Right atrium auricular region (tissue), 2 donors: Measurements from ENCODE around the gene TGFBI. TPM values are rescaled to one million over a fixed set of nuclear protein-coding genes. Genes with fewer than 3 reads are reported as not detected.

Experiments used
- DNase-seq: peaks from one replicate; pipeline ENCODE4 v3.0.0-alpha.2; 2019; ENCODE audit warnings: low spot score
- H3K27ac ChIP-seq, 2 donors: fragments of 200-600 bp; sonication (generic); 1 replicate in 1 of 2; 2 replicates in 1 of 2; pipeline ENCODE4 v1.5.1; 2016 to 2019
- H3K27me3 ChIP-seq, 2 donors: fragments of 200-600 bp; sonication (generic); one replicate each; pipeline versions ENCODE4 v1.5.1 to v1.6.0; 2017 to 2019
- H3K36me3 ChIP-seq: fragments of 200-600 bp; sonication (generic); one replicate; pipeline ENCODE4 v1.5.1; 2016
- H3K4me1 ChIP-seq, 2 donors: fragments of 200-600 bp; sonication (generic); one replicate each; pipeline versions ENCODE4 v1.5.1 to v1.6.0; 2017 to 2019
- H3K4me3 ChIP-seq, 2 donors: fragments of 200-600 bp; sonication (generic); 1 replicate in 1 of 2; 2 replicates in 1 of 2; pipeline ENCODE4 v1.5.1; 2017 to 2019; ENCODE audit warnings: mild to moderate bottlenecking in 1 of 2, moderate library complexity in 1 of 2
- H3K9me3 ChIP-seq, 2 donors: fragments of 200-600 bp; sonication (generic); one replicate each; pipeline ENCODE4 v1.5.1; 2019
- total RNA-seq, 2 donors: library from RNA; depleted of rRNA; stranded (reverse); fragments of >200 nt; gene quantifications; one replicate each; pipeline ENCODE4 v1.1.0, GENCODE V29; 2016
- TF ChIP-seq, protein P1 (sequence below), 2 donors: fragments of 200-600 bp; sonication (generic); IDR thresholded peaks; one replicate each; pipeline ENCODE4 v1.5.1; 2019; ENCODE audit warnings: antibody characterized with exemption in 2 of 2

TGFBI gene
- total RNA-seq, 2 donors from 2014 or later: 30.4 to 65.0 TPM

DNA sequence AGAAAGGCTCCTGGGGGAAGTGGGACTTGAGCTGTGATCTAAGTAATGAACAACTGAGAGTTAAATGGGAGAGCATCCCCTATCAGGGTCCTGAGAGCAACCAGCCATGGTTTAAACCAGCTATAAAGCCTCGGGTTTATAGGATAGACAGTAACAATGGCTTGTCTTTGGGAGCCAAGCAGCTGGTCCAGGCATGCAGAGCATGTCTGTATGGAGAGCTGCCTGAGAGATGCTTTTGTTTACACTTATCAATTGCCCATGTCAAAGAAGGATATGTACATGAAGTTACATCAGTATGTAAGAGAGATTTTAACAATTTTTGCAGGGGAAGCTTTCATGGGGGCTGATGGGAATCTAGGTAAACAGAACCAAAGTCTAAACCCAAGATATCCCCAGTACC, 4.4 kb downstream of the TGFBI start:
- Histone ChIP-seq H3K36me3 (peaks cover 6% of the 10 kb centered on the region), H3K27ac (no peak overlapping the region), H3K4me1 (peaks cover 0 to 73% of the 10 kb centered on the region in 2 donors)

DNA sequence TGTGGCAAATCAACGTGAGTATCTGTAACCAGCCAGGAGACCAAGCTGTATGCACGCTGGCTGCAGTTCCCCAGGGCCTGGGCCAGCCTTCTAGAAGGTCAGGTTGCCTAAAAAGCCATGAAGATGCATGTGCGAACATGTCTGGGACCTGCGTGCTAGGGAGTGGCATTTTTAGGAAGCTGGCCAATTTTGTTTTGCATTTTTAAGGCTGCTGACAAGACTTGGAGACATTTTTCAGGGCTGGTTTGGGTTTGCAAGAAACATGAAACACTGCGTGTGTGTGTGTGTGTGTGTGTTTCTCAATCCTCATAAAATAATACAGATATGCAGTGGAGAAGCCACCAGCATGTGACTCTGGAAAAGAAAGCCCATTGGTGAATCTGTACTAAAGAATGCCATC, 5.1 kb downstream of the TGFBI start:
- Histone ChIP-seq H3K4me3 (no peak overlapping the region), H3K9me3 (peaks cover 0 to 6% of the 10 kb centered on the region in 2 donors), H3K27me3 (no peaks in the 10 kb centered on the region), H3K4me1 (peaks cover 0 to 67% of the 10 kb centered on the region in 2 donors), H3K27ac (no peak overlapping the region), H3K36me3 (peaks cover 6% of the 10 kb centered on the region)
- TF ChIP-seq, protein P1, sequence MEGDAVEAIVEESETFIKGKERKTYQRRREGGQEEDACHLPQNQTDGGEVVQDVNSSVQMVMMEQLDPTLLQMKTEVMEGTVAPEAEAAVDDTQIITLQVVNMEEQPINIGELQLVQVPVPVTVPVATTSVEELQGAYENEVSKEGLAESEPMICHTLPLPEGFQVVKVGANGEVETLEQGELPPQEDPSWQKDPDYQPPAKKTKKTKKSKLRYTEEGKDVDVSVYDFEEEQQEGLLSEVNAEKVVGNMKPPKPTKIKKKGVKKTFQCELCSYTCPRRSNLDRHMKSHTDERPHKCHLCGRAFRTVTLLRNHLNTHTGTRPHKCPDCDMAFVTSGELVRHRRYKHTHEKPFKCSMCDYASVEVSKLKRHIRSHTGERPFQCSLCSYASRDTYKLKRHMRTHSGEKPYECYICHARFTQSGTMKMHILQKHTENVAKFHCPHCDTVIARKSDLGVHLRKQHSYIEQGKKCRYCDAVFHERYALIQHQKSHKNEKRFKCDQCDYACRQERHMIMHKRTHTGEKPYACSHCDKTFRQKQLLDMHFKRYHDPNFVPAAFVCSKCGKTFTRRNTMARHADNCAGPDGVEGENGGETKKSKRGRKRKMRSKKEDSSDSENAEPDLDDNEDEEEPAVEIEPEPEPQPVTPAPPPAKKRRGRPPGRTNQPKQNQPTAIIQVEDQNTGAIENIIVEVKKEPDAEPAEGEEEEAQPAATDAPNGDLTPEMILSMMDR (IDR thresholded peaks at IDR 0.05): no peak
- DNase-seq: no peak

More for the DNA sequence above, 4.4 kb downstream of the TGFBI start:
- TF ChIP-seq, protein P1 (IDR thresholded peaks at IDR 0.05): no peak
- Histone ChIP-seq H3K9me3 (peaks cover 0 to under 1% of the 10 kb centered on the region in 2 donors), H3K4me3 (no peak overlapping the region), H3K27me3 (no peaks in the 10 kb centered on the region)
- DNase-seq: no peak

DNA sequence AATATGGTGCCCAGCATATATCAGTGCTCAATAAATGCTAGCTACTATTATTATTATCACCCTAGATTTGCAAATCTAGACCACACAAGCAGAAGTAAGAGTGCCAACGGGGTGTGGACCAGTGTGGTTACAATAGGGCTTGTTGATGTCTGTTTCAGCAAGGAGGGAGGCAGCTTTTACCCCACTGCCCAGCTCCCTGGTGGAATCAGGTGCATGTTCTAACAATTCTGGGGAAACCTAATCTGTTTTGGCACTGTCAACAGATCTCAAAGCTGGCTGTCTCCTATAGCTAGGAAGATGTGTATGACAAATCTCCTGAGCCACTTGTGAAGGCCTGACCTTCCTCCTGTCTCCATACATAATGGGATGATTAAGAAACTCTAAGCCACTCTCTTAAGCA, 5.7 kb downstream of the TGFBI start:
- Histone ChIP-seq H3K4me3 (no peak overlapping the region), H3K27me3 (no peaks in the 10 kb centered on the region), H3K27ac (no peak overlapping the region), H3K36me3 (peaks cover 6% of the 10 kb centered on the region), H3K4me1 (peaks cover 0 to 63% of the 10 kb centered on the region in 2 donors), H3K9me3 (peaks cover 0 to 6% of the 10 kb centered on the region in 2 donors)
- TF ChIP-seq, protein P1 (IDR thresholded peaks at IDR 0.05): no peak
- DNase-seq: no peak

DNA sequence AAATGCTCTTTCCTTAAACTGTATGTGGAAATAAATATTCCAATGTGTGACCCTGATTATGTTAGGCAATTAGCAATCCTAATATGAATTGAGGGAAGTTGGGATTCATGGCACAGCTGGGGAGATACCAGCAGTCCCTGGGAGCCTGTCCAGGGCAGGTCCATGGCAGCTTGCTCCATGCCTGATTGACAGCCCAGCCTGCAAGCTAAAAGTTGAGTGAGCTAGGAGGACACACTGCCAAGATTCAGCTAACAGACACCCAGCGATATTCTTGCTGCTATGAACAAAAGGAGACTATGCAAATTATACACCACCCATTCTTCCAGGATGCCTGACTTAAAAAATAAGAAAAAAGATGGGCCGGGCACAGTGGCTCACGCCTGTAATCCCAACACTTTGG, 6.2 kb downstream of the TGFBI start:
- peaks cover 0 to 6% of the 10 kb centered on the region in 2 donors for H3K9me3 ChIP-seq
- peaks cover 0 to 63% of the 10 kb centered on the region in 2 donors for H3K4me1 ChIP-seq
- peaks cover 6% of the 10 kb centered on the region for H3K36me3 ChIP-seq
- H3K27ac ChIP-seq: peak overlapping the region in 1 of 2 donors; percentile 75
- no peak for DNase-seq
- H3K4me3 ChIP-seq: no peak overlapping the region
- TF ChIP-seq, protein P1 (IDR thresholded peaks at IDR 0.05): no peak
- H3K27me3 ChIP-seq: no peaks in the 10 kb centered on the region

DNA sequence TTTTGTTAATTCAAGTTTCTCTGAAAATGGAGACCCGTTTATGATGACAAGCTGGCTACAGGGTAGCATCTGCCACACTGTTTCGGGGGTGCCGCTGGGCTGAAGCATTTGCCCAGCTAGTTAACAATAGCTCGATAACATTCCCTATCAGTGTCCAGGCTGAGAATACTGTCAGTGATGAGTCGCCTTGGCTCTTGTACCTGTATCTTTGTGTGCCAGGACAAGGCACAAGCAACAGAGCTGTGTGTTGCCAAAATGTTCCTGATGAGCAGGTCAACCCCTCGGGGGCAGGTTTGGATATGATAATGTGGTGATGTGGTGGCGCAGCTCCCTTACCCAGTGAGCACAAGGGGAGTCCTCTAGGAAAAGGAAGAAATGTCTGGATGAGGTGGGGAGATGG, 7.0 kb downstream of the TGFBI start:
- peaks cover 6% of the 10 kb centered on the region for H3K36me3 ChIP-seq
- TF ChIP-seq, protein P1 (IDR thresholded peaks at IDR 0.05): no peak
- no peak for DNase-seq
- H3K27ac ChIP-seq: peak overlapping the region; percentile 52 to 75
- peaks cover 0 to 64% of the 10 kb centered on the region in 2 donors for H3K4me1 ChIP-seq
- H3K9me3 ChIP-seq: peaks cover 0 to 6% of the 10 kb centered on the region in 2 donors
- H3K4me3 ChIP-seq: no peak overlapping the region
- H3K27me3 ChIP-seq: no peaks in the 10 kb centered on the region

DNA sequence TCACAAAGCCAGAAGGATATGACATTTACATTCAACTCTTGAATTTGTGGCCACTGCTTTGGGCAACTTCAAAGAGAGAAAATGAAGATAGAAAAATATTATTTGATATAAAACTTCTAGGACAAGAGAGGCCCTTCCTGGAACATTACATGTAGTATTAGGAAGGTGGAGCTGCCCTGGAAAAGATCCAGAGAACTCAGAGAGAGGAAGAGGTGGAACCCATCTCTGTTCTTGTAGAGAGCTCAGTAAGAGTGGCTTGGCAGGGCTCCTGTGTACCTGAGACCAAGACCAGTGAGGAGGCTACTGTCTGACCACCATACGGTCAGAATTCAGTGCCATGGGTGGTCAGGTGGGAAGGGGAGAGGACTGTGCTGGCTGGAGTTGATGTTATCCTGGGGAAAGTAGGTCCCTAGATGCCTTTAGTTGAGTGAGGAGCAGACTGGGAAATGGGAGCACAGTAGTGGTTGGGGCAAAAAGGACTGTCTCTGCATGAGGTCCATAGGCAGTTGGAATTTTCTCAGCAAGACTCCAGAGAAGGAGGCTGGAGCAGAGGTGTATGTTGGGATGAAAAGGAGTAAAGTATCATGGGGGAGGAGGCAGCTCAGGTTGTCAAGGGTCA, 7.6 kb downstream of the TGFBI start:
- DNase-seq: no peak
- Histone ChIP-seq H3K27me3 (no peaks in the 10 kb centered on the region), H3K9me3 (peaks cover 0 to 6% of the 10 kb centered on the region in 2 donors), H3K4me1 (peaks cover 0 to 64% of the 10 kb centered on the region in 2 donors), H3K4me3 (no peak overlapping the region), H3K36me3 (peaks cover 6% of the 10 kb centered on the region), H3K27ac (peak overlapping the region; percentile 52 to 75)
- TF ChIP-seq, protein P1 (IDR thresholded peaks at IDR 0.05): no peak
